GM18498 (cell line): ENCODE data around the gene B4GALNT4.
"Not testable (repeated sequence)": the region's sequence is repeated elsewhere in the genome, so short reads cannot be mapped to it uniquely, and the experiment has no call there.

Source experiments
- ATAC-seq: cut with Tn5 transposase; IDR thresholded peaks from one replicate; pipeline ENCODE4 v1.9.1; 2021; ENCODE audit warnings: mild to moderate bottlenecking, moderate library complexity; ENCODE audit not compliant: unreplicated experiment

B4GALNT4 gene

DNA sequence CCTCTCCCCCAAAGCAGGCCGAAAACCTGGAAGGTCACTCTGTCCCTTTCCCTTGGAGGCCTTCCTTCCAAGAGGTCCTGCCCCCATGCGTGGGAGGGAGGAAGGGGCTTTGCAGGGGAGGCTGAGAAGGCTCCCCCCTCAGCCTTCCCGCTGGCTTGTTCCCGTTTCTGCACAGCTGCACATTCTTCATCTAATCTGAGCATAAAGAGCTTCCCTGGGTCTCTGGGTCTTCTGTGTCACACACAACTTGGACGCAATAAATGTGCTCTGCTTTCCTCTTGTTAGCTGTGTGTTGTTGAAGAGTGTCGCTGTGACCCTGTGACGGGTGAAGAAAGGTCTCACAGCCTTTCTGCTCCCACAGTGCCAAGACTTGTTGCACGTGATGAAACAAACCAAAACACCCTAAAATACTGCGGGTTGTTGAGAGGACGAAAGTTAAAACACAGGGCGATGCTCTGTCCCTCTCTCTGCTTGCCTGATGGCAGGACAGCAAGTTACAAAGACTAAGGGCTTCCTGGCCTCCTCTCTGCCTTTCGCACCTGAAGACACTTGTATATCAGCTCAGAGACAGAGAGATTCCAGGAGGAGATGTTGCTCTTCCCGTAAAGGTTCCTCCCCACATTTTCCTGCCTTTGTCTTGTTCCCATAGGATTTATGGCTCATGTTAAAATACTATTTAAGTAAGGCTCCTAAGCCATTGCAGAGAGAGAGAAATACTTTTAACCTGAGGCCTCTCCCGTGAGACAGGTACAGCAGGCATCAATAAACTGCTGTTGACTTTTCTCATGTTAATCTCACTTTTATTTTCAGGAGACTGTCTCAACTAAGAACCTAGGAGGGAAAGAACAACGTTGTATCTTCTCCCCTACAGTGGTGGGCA, 33.3 kb upstream of the B4GALNT4 start:
- no peak for ATAC-seq

DNA sequence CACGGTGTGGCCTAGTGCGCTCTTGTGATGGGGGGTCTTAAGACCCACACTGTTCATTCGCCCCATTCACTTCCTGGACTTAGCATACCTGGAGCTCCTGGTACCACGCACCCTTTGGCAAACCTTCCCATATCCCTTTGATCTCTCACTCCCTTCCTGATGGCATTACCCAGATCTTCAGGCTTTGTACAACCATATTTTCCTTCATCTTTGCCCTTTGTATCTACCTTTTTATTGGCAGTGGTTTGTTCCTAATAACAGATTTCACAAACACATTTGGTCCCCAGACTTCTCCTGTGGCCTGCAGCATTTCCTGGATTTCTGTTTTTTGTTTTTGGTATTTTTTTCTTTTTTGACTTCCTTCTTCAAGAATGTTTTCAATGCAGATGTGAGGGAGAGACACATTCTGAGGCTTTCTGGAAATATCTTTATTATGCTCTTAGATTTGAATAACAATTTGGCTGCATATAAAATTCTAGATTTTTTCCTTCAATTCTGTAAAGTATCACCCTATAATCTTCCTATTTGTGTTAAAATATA, 32.6 kb upstream of the B4GALNT4 start:
- ATAC-seq, result no peak

- ATAC-seq, result no peak
Measured at GRCh38 chr11:337711-338110, 31.6 kb upstream of the B4GALNT4 start.

DNA sequence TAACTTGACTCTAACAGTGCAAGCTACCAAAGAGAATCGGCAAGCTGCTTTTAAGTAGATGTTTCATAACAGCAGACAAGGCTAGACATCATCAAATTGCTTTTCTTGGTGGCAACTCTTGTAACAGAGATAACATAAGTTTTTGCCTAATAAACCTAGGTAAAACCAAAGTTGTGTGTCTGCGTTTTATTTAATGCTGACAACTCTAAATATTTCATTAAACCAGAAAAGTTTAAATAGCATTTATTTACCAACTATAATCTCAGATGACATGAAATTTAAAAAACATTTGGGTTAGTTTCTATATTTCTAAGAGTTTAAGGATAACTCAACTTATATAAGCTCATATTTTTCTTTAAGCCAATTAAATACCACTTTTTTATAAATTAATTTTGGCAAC, 29.3 kb upstream of the B4GALNT4 start:
- ATAC-seq, result no peak

GRCh38 chr11:340539-341512, 28.5 kb upstream of the B4GALNT4 start:
- ATAC-seq, result no peak

DNA sequence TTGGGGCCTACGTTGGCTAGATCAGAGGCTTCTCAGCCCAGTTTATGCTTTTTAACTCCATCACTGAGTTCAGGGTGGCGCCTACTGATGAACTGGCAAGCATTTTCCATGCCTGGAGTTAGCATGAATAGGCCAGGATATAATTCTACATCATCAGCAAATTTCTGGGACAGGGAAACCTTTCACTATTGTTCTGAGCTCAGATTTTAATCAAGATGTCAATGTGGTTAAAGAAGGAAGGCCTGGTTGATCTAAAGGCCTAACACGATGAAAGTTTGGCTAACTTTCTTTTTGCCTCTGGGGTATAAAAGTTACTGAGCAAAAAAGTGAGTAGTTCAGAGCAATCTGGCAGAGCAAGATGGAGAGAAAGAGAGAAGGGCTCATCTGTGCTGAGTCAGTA, 27.0 kb upstream of the B4GALNT4 start:
- ATAC-seq, result no peak

- ATAC-seq, result no peak
Measured at GRCh38 chr11:344836-345578, 24.3 kb upstream of the B4GALNT4 start.

DNA sequence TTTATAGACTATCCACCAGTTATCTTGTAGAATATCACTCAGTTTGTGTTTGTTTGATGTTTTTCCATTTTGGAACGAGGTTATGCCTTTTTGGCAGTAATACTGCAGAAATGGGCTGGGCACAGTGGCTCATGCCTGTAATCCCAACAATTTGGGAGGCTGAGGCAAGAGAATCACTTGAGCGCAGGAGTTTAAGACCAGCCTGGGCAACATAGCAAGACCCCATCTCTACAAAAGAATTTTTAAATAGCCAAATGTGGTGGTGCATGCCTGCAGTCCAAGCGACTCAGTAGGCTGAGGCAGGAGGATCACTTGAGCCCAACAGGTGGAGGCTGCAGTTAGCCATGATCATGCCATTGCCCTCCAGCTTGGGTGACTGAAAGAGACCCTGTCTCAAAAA, 22.8 kb upstream of the B4GALNT4 start:
- ATAC-seq, result no peak

DNA sequence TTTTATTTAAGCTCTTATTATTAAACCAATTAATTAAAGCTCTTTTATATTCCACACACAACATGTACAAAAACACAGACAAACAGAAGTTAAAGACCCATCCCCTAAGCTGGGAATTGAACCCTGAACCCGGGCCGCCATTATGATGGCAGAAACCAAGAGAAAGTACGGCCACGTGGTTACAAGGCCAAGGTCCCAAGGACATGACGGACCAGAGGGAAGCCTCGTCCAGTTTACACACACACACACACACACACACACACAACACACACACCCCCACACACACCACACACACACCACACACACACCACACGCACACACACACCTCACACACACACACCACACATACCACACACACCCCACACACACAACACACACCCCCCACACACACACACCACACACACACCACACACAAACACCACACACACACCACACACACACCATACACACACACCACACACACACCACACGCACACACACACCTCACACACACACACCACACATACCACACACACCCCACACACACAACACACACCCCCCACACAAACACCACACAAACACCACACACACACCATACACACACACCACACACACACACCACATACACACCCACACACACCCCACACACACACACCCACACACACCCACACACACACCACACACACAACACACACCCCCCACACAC, 19.9 kb upstream of the B4GALNT4 start:
- not testable (repeated sequence) for ATAC-seq

DNA sequence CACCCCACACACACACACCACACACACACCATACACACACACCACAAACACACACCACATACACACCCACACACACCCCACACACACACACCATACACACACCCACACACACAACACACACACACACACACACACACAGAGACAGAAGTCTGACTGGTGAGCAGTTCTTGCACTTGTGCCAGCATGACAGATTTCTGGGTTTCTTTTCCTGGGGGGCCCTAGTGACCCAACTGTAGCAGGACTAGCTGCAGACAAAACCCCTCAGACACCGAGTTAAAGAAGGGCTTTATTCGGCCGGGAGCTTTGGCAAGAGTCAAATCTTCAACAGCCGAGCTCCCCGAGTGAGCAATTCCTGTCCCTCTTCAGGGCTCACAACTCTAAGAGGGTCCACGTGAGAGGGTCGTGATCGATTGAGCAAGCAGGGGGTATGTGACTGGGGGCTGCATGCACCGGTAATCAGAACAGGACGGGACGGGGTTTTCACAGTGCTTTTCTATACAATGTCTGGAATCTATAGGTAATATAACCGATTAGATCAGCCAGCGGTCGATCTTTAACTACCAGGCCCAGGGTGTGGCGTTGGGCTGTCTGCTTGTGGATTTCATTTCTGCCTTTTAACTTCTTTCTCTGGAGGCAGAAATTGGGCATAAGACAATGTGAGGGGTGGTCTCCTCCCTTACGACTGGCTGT, 19.1 kb upstream of the B4GALNT4 start:
- not testable (repeated sequence) for ATAC-seq

DNA sequence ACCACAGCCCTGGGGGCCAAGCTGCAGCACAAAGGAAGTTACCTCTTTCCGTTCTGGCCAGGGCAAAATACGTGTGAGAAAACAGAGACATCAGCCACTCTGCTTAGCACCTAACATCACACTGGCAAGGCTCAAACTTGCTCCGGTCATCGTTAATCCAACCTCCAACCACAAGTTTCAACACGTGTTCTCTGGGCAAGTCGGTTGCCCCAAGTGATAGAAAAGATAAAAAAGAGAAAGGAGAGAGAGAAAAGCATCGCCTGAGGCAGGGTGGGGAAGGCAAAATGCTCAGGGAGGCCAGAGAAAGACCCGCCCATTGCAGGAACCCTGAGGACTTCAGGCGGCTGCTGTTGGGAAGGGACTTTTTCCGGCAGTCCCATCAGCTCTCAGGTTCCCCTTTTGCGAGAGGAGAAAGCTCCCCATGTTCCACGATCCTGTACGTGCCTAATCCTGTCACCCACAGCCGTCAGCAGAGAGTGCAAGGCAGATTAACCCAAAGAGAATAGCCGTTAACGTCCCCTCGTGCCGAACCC, 18.5 kb upstream of the B4GALNT4 start:
- ATAC-seq, result peak; percentile 66

DNA sequence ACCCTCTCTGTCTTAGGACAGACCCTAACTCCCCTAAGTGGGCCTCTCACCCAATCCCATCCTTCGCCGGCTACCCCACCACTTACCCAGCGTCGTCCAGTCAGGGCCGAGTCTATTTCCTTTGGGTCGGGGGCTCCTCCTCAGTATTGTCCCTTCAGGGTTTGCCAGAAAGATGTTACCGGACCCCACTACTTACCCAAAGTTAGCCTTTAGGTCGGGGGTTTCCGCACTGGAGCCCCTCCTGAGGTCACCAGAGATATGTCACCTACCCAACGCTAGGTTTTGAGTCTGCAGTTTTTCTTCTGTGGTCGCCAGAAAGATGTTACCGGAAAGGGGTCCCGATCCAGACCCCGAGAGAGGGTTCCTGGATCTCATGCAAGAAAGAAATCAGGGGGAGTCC, 17.9 kb upstream of the B4GALNT4 start:
- no peak for ATAC-seq

DNA sequence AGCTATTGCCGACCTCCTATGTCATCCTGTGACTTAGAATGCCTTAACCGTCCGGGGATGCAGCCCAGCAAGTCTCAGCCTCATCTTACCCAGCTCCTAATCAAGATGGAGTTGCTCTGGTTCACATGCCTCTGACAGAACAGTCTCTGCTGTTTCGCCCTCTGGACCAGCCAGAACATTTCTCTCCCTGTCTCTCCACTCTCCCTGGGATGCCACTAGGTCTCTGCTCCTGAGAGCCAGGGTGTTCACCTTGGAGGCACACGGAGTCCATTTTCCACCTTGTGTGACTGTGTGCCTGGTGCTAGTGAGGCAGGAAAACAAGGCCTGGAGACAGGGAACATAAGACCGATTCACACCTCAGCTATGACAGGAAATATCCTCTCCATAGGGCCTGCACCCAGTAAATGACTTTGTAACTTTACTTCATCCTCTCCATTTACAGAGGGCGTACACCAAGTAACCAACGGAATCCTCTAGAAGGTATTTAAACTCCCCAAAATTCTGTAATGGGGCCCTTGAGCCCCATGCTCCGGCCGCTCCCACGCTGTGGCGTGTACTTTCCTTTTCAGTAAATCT, 16.8 kb upstream of the B4GALNT4 start:
- ATAC-seq, result no peak

DNA sequence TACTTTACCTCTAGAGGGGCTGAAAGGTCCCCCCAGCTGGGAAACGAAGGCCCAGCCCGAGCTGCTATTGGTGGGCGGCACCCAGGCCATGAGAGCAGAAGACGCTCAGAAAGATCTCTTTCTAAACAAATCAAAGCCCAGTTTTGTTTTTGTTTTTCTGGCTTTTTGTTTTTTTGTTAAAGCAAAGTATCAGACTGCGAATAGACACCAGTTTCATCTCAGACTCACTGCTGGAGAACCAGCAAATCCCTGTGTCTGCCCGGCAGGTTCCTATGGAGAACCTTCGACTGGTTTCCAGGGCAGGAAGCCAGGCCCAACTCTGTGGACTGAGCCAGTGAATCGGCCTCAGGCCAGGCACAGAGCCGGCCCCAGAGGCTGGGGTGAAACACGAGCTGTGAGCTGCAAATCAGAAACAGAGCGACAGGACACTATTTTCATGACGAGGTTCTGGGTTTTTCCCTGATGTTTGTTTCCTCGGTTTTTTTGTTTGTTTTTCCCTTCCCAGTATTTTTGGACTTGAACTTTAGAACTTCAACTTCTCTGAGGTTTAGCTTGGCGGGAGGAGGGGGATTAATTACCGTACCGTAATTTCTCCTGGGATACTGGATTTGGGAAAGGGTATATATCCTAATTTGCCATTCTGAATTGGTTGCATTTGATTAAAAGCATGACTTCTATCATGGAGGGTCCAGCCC, 16.0 kb upstream of the B4GALNT4 start:
- ATAC-seq, result no peak

- peak; percentile 57 for ATAC-seq
Measured at GRCh38 chr11:355581-356458, 13.5 kb upstream of the B4GALNT4 start.

DNA sequence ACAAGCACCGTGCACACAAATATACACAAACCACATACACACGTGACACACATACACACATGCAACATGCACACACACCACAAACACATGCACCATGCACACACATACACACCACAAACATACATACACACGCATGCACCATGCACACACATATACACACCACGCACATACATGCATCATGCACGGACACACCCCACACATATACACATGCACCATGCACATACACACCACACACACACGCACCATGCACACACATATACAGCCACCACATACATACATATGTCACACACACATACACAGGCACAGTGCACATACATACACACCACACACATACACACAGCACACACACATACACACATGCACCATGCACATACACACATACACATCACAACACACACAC, 12.7 kb upstream of the B4GALNT4 start:
- ATAC-seq, result no peak

DNA sequence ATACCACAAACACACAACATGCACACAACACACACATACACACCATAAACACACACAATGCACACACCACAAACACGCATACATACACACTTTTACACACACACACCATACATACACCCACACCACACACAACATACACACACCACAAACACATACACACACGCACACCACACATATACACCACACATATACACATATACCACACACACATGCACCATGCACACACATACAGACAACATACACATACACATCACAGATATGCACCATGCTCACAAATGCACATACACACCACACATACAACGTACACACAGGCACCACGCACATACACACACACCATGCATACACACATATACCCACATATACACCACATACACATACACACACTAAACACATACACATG, 11.7 kb upstream of the B4GALNT4 start:
- ATAC-seq, result no peak
